ENCODE results near the gene LRRC25. TPM values are rescaled to one million over a fixed set of nuclear protein-coding genes. Genes with fewer than 3 reads are reported as not detected.

The LRRC25 gene
- total and polyA plus RNA-seq, 10 of the 15 experiments (the other 5 are each of a cell fraction or from before 2014, with no cell fraction given) = 0.38 to 2.9 (median 1.2) TPM

- ATAC-seq (no peak), FAIRE-seq (no peak), DNase-seq (ENCODE audit: low read depth, low spot score) (no peak)
- peak overlapping the region; percentile 86; the same call in 1 of the 2 replicates for H3K4me2 ChIP-seq (ENCODE audit: control insufficient read depth, insufficient read depth)
- in situ Hi-C loops (cut with MboI) = no loop called here
- H4K20me1 ChIP-seq (ENCODE audit: control insufficient read depth, insufficient read depth) = no peaks in the 10 kb centered on the region; the same call in 1 of the 2 replicates
- ChIA-PET SMC1A (ENCODE audit: uncharacterized antibody, unreplicated experiment) (interaction anchor here (1.0 to 1.4 kb wide), 3 partner anchors 9 to 13 kb away, joined by 3 to 7 read pairs (median 3); partner anchors contain the start of gene SSBP4), RAD21 (ENCODE audit: unreplicated experiment) (interaction anchor here (1.0 to 1.8 kb wide), 3 partner anchors 10 to 14 kb away, joined by 4 to 6 read pairs (median 6); no protein-coding TSS in a partner anchor), POLR2A (interaction anchor here (1.6 kb wide), 1 partner anchor 9 kb away, joined by 6 read pairs; the partner anchor contains the start of gene SSBP4), CTCF (interaction anchor here (1.2 kb wide), 1 partner anchor 17 kb away, joined by 4 read pairs; no protein-coding TSS in a partner anchor)
- H3K9me3 ChIP-seq (replicated peaks; ENCODE audit: control insufficient read depth, insufficient read depth, low read length) = no peaks in the 10 kb centered on the region
- intact Hi-C loops (cut with micrococcal nuclease; ENCODE audit: unreplicated experiment) = no loop called here
- H3K79me2 ChIP-seq (ENCODE audit: control insufficient read depth, insufficient read depth, low read length) = peaks cover 26% of the 10 kb centered on the region
- no peak overlapping the region for H3K27ac ChIP-seq (ENCODE audit: control insufficient read depth, insufficient read depth)
- BruUV-seq (replicated peaks) = no TSS peak
- H3K4me1 ChIP-seq (ENCODE audit: control insufficient read depth, insufficient read depth, low read length) = peaks cover 28% of the 10 kb centered on the region
- no peak overlapping the region for H3K4me3 ChIP-seq
- H3K27me3 ChIP-seq (replicated peaks in 1 of 2; ENCODE audit: control insufficient read depth in 2 of 2, insufficient read depth in 2 of 2, low read length in 1 of 2) = no peaks in the 10 kb centered on the region
- no peak overlapping the region for H3K9ac ChIP-seq (ENCODE audit: control insufficient read depth, insufficient read depth, low read length)
- H3K36me3 ChIP-seq (ENCODE audit: control insufficient read depth in 2 of 2, insufficient read depth in 2 of 2, low read length in 1 of 2) = peaks cover 0 to 5% of the 10 kb centered on the region in 2 experiments; a peak in 3 of 4 replicates
- WGBS (ENCODE audit: insufficient coverage, insufficient replicate concordance, low lambda C conversion rate, missing lambda C conversion rate) = 57% methylated on average over 12 of the region's 17 CpGs
- TF ChIP-seq, protein P1, sequence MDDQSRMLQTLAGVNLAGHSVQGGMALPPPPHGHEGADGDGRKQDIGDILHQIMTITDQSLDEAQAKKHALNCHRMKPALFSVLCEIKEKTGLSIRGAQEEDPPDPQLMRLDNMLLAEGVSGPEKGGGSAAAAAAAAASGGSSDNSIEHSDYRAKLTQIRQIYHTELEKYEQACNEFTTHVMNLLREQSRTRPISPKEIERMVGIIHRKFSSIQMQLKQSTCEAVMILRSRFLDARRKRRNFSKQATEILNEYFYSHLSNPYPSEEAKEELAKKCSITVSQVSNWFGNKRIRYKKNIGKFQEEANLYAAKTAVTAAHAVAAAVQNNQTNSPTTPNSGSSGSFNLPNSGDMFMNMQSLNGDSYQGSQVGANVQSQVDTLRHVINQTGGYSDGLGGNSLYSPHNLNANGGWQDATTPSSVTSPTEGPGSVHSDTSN (IDR thresholded peaks at IDR 0.05; ENCODE audit: insufficient replicate concordance, low read depth, low read length) = no peak
- no peak for TF ChIP-seq NFXL1 (IDR thresholded peaks at IDR 0.05; ENCODE audit: borderline replicate concordance)
- TF ChIP-seq KAT2A (conservative IDR thresholded peaks at IDR 0.05; ENCODE audit: control insufficient read depth, low read depth, low read length) = no peak
- TF ChIP-seq POLR2AphosphoS2 (IDR thresholded peaks at IDR 0.05; ENCODE audit: low read depth, low read length) = no peak
- TF ChIP-seq IKZF1 (conservative IDR thresholded peaks at IDR 0.05) = no peak
- no peak overlapping the region for H2AFZ ChIP-seq (ENCODE audit: control insufficient read depth, low read depth, low read length)
Measured at GRCh38 chr19:18428173-18428786, 30.9 kb upstream of the LRRC25 start.
